GM21367 (cell line): Measurements from ENCODE around the gene PHF20.
"Not testable (repeated sequence)": the region's sequence is repeated elsewhere in the genome, so short reads cannot be mapped to it uniquely, and the experiment has no call there.

Experiments
- ATAC-seq: cut with Tn5 transposase; IDR thresholded peaks from one replicate; pipeline ENCODE4 v1.9.1; 2021; ENCODE audit not compliant: unreplicated experiment

Gene PHF20

GRCh38 chr20:35967979-35968640 is 196.3 kb downstream of the PHF20 start, which contains the start of gene CNBD2:
CNBD2 (plus strand) TSS chr20:35968590; CDS start chr20:35968763, 173 bp downstream.
- no peak for ATAC-seq

GRCh38 chr20:35968930-35969329 is 197.1 kb downstream of the PHF20 start:
- no peak for ATAC-seq

GRCh38 chr20:35971981-35972380 is 200.2 kb downstream of the PHF20 start:
- no peak for ATAC-seq

- no peak for ATAC-seq
These were observed 200.6 kb downstream of the PHF20 start for GRCh38 chr20:35972462-35972861.

GRCh38 chr20:35974256-35974655 is 202.4 kb downstream of the PHF20 start:
- no peak for ATAC-seq

- no peak for ATAC-seq
These were observed 204.0 kb downstream of the PHF20 start for GRCh38 chr20:35975576-35976373.

- no peak for ATAC-seq
These were observed 206.3 kb downstream of the PHF20 start for GRCh38 chr20:35978041-35978513.

GRCh38 chr20:35979544-35979943 is 207.7 kb downstream of the PHF20 start:
- no peak for ATAC-seq

- ATAC-seq = no peak
These were observed 210.2 kb downstream of the PHF20 start for GRCh38 chr20:35981969-35982368.

- no peak for ATAC-seq
These were observed 212.6 kb downstream of the PHF20 start for GRCh38 chr20:35984382-35984781.

GRCh38 chr20:35985806-35986205 is 214.0 kb downstream of the PHF20 start:
- no peak for ATAC-seq

- no peak for ATAC-seq
These were observed 217.2 kb downstream of the PHF20 start for GRCh38 chr20:35988910-35989463.

GRCh38 chr20:35991142-35991771 is 219.4 kb downstream of the PHF20 start:
- ATAC-seq = no peak

GRCh38 chr20:35992713-35993335 is 221.0 kb downstream of the PHF20 start:
- no peak for ATAC-seq

GRCh38 chr20:35994994-35995453 is 223.2 kb downstream of the PHF20 start:
- no peak for ATAC-seq

- ATAC-seq = not testable (repeated sequence)
These were observed 224.7 kb downstream of the PHF20 start for GRCh38 chr20:35996492-35996891.
